Thyroid gland (tissue), 4 donors: ENCODE measurements around the gene HOXD10. TPM values are rescaled to one million over a fixed set of nuclear protein-coding genes. Genes with fewer than 3 reads are reported as not detected.
A peak's percentile ranks its signal among the peaks of the same experiment; 100 is the strongest.

Experiments
- DNase-seq, 2 donors: peaks; one replicate each; pipeline ENCODE4 v3.0.0-alpha.2; 2019
- H3K27ac ChIP-seq, 3 donors: fragments of 200-600 bp; sonication (generic); 1 replicate in 2 of 3; 2 replicates in 1 of 3; pipeline ENCODE4 v1.5.1; 2016 to 2019; ENCODE audit warnings: mild to moderate bottlenecking in 1 of 3, moderate library complexity in 1 of 3
- H3K27me3 ChIP-seq: fragments of 200-600 bp; sonication (generic); one replicate; pipeline ENCODE4 v1.5.1; 2019
- H3K36me3 ChIP-seq, 2 donors: fragments of 200-600 bp; sonication (generic); one replicate each; pipeline ENCODE4 v1.5.1; 2016 to 2019
- H3K4me1 ChIP-seq, 2 donors: fragments of 200-600 bp; sonication (generic); one replicate each; pipeline ENCODE4 v1.5.1; 2017 to 2019
- H3K4me3 ChIP-seq, 3 donors: fragments of 200-600 bp; sonication (generic); replicated peaks in 1 of 3; 1 replicate in 2 of 3; 2 replicates in 1 of 3; pipeline ENCODE4 v1.5.1; 2016; ENCODE audit warnings: mild to moderate bottlenecking in 1 of 3
- H3K9me3 ChIP-seq: fragments of 200-600 bp; sonication (generic); one replicate; pipeline ENCODE4 v1.5.1; 2017
- CTCF ChIP-seq, 6 experiments: fragments of 200-600 bp in 3 of 6; fragments of 450-650 bp in 3 of 6; sonication (generic) in 3 of 6; IDR thresholded peaks; one replicate each; pipeline ENCODE4 v1.5.1; 2016 to 2019; ENCODE audit warnings: antibody characterized with exemption in 6 of 6, mild to moderate bottlenecking in 2 of 6, inconsistent platforms in 1 of 6, moderate library complexity in 1 of 6
- POLR2A ChIP-seq, 2 donors: fragments of 450-650 bp; IDR thresholded peaks; one replicate each; pipeline ENCODE4 v1.6.1; 2017; ENCODE audit warnings: antibody characterized with exemption in 2 of 2, mild to moderate bottlenecking in 2 of 2, moderate library complexity in 1 of 2
- WGBS, 2 donors: methylation state at CpG; one replicate each; pipeline ENCODE4 v1.1.5; 2017; 5-methylcytosine and 5-hydroxymethylcytosine counted together
- intact Hi-C: fragments of 100-400 bp; cut with DNase I; formaldehyde crosslinking; loops from one replicate; pipeline ENCODE4 v1.15.1; 2023
- total RNA-seq, 4 donors: library from RNA; depleted of rRNA; stranded (reverse); fragments of >200 nt; gene quantifications; one replicate each; pipeline ENCODE4 v1.2.3, GENCODE V29; 2016

The HOXD10 gene
- total RNA-seq, 4 donors from 2014 or later, result 0.33 to 0.54 TPM; not detected in 2

DNA sequence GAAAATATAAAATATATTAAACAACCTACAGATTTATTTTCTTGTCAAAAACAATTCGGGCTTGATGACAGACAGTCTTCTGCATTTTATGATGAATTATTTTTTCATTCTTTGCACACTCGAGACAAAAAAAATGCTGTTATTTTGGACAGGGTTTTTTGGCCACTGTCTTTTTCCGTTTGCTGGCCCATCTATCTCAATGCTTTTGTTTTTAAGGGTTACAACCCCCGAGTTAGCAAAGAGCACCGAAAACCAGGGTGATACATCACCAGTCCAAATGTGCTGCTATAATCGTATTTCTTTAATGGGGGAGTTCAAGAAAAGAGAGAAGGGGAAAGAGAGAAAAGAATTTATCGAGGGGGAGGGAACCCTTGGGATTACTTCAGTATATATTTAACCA lies 40.5 kb upstream of the HOXD10 start:
- intact Hi-C loops, result no loop called here
- Histone ChIP-seq H3K27ac (no peak overlapping the region), H3K4me1 (peaks cover 0 to 13% of the 10 kb centered on the region in 2 donors), H3K36me3 (no peaks in the 10 kb centered on the region), H3K9me3 (no peaks in the 10 kb centered on the region), H3K27me3 (peaks cover 86% of the 10 kb centered on the region), H3K4me3 (no peak overlapping the region)
- DNase-seq, result no peak
- no peak for TF ChIP-seq POLR2A (IDR thresholded peaks at IDR 0.05)
- TF ChIP-seq CTCF (IDR thresholded peaks at IDR 0.05), result no peak
- WGBS, 2 donors, result 15 to 26% methylated on average over 7 of the region's 7 CpGs

DNA sequence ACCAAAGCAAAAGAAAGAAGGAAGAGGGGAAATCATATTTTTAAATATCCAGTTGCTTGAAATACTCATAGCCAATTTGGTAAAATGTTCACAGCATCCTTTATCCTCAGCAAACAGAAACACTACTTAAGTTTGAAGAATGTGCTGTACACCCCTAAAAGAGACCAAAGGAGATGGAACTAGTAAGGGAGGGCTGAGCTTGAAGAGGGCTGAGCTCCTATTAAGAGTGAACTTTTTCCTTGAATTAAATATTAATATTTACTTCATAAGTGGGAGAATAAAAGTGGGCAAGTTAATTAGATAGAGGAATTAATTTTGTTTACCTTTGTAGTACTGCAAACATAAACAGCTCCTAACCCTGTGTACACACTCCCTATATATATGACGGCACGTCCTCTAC lies 39.8 kb upstream of the HOXD10 start:
- Histone ChIP-seq H3K4me3 (no peak overlapping the region), H3K27ac (no peak overlapping the region), H3K27me3 (peaks cover 85% of the 10 kb centered on the region), H3K36me3 (no peaks in the 10 kb centered on the region), H3K4me1 (peaks cover 0 to 13% of the 10 kb centered on the region in 2 donors), H3K9me3 (no peaks in the 10 kb centered on the region)
- intact Hi-C loops, result no loop called here
- WGBS, 2 donors, result 10 to 14% methylated on average over 2 of the region's 2 CpGs
- DNase-seq, result no peak
- TF ChIP-seq POLR2A (IDR thresholded peaks at IDR 0.05) (no peak), CTCF (IDR thresholded peaks at IDR 0.05) (no peak)

GRCh38 chr2:176078541-176079284 lies 37.9 kb upstream of the HOXD10 start:
- H3K27ac ChIP-seq, result no peak overlapping the region
- TF ChIP-seq POLR2A (IDR thresholded peaks at IDR 0.05), result no peak
- no peak for TF ChIP-seq CTCF (IDR thresholded peaks at IDR 0.05)
- no peaks in the 10 kb centered on the region for H3K36me3 ChIP-seq
- no peaks in the 10 kb centered on the region for H3K9me3 ChIP-seq
- peaks cover 84% of the 10 kb centered on the region for H3K27me3 ChIP-seq
- no peak for DNase-seq
- intact Hi-C loops, result no loop called here
- WGBS, 2 donors, result 9% methylated on average over 25 of the region's 25 CpGs
- H3K4me1 ChIP-seq, result peaks cover 5 to 19% of the 10 kb centered on the region in 2 donors
- no peak overlapping the region for H3K4me3 ChIP-seq

DNA sequence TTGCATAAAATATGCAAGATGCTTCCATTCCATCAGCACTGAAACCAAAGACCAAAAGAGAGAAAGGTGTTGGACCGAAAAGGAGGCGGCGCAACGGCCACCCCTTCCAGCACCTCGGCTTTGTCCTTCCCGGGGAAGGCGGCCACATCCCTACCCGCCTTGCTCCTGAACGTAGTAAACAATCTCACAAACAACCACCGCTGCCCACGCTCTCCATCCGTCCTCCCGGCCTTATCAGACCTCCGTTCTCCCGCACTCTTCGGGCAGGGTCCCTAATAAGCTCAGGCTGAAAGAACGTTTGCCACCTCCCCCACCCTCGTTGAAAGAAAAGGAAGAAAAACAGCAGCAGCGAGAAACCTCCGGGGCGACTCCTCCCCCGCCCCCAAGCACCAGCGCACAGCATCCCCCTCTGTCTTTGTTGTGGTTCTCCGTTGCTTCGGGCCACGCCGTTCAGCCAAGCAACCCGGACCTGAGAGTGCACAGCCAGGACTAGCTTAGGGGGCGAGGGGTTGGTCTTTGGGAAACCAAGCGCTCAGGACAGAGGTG lies 37.2 kb upstream of the HOXD10 start:
- TF ChIP-seq POLR2A (IDR thresholded peaks at IDR 0.05), result no peak
- no peak for TF ChIP-seq CTCF (IDR thresholded peaks at IDR 0.05)
- no peaks in the 10 kb centered on the region for H3K36me3 ChIP-seq
- H3K4me1 ChIP-seq, result peaks cover 5 to 19% of the 10 kb centered on the region in 2 donors
- H3K27ac ChIP-seq, result no peak overlapping the region
- 5 to 8% methylated on average over 30 of the region's 30 CpGs for WGBS, 2 donors
- H3K4me3 ChIP-seq, result no peak overlapping the region
- H3K9me3 ChIP-seq, result no peaks in the 10 kb centered on the region
- no peak for DNase-seq
- intact Hi-C loops, result no loop called here
- H3K27me3 ChIP-seq, result peaks cover 83% of the 10 kb centered on the region

GRCh38 chr2:176079831-176080539 lies 36.6 kb upstream of the HOXD10 start:
- Histone ChIP-seq H3K4me1 (peaks cover 5 to 19% of the 10 kb centered on the region in 2 donors), H3K36me3 (no peaks in the 10 kb centered on the region), H3K9me3 (no peaks in the 10 kb centered on the region), H3K4me3 (no peak overlapping the region), H3K27ac (no peak overlapping the region), H3K27me3 (peaks cover 88% of the 10 kb centered on the region)
- DNase-seq, result no peak
- peak in 1 of 6 experiments; percentile 32 for TF ChIP-seq CTCF (IDR thresholded peaks at IDR 0.05)
- no peak for TF ChIP-seq POLR2A (IDR thresholded peaks at IDR 0.05)
- intact Hi-C loops, result loop anchor here (10.0 kb wide), 1 partner anchor 715 kb away; no protein-coding TSS in a partner anchor
- WGBS, 2 donors, result 1 to 3% methylated on average over 8 to 9 of the region's 86 CpGs
